Fibroblast of pulmonary artery (primary cell): ENCODE data around the gene SECISBP2L.
"Not testable (repeated sequence)": the region's sequence is repeated elsewhere in the genome, so short reads cannot be mapped to it uniquely, and the experiment has no call there.

ENCODE experiments used
- DNase-seq: peaks from one replicate; pipeline ENCODE4 v3.0.0-alpha.2; 2010; ENCODE audit warnings: low read depth
- H3K4me3 ChIP-seq: replicated peaks from 2 replicates; pipeline ENCODE4 v1.5.1; 2011; ENCODE audit warnings: low read depth, mild to moderate bottlenecking, control low read depth, low read length, moderate library complexity
- TF ChIP-seq, protein P1 (sequence below): IDR thresholded peaks from 2 replicates; pipeline ENCODE4 v1.5.1; 2011; ENCODE audit warnings: mild to moderate bottlenecking, control low read depth, low read length, inconsistent platforms; ENCODE audit errors: missing control alignments

Gene SECISBP2L

DNA sequence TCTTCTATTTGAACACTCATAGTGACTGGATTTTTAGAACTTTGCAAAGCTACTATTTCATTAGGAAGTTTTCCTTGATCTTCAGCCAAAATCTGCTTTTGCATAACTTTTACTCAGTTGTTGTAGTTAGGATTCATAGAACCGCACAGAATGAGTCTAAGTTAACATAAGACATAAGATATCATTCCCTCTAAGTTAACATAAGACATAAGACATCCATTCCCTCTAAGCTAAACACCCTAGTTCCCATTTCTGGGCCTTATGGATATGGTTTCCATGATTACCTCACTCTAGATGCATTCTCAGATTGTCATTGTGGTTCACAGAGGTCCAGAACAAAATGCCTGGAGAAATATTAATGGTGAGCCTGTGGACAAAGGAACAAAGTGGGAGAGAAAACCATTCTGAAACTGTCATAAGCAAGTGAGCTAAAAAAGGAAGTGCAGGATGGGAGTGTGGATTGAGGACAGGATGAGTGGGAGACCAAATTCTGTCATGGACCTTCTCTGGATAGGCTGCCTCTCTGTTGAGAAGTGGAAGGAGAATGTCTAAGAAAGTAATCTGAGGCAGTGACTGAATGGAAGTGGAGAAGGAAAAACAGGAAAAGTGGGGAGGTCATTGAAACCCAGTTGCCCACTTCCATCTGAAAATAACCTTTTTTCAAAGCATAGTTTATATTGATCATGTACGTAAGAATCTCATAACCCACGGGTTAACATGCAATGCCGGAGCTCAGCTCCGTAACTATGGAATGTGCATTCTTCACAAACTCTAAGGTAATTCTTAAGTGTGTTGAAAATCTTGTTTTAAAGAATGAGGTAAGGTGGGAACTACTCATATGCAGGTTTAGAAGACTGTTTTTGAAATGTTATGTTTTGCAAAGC lies 37.4 kb upstream of the SECISBP2L start:
- TF ChIP-seq, protein P1, sequence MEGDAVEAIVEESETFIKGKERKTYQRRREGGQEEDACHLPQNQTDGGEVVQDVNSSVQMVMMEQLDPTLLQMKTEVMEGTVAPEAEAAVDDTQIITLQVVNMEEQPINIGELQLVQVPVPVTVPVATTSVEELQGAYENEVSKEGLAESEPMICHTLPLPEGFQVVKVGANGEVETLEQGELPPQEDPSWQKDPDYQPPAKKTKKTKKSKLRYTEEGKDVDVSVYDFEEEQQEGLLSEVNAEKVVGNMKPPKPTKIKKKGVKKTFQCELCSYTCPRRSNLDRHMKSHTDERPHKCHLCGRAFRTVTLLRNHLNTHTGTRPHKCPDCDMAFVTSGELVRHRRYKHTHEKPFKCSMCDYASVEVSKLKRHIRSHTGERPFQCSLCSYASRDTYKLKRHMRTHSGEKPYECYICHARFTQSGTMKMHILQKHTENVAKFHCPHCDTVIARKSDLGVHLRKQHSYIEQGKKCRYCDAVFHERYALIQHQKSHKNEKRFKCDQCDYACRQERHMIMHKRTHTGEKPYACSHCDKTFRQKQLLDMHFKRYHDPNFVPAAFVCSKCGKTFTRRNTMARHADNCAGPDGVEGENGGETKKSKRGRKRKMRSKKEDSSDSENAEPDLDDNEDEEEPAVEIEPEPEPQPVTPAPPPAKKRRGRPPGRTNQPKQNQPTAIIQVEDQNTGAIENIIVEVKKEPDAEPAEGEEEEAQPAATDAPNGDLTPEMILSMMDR = no peak
- DNase-seq = no peak
- H3K4me3 ChIP-seq = no peak overlapping the region

DNA sequence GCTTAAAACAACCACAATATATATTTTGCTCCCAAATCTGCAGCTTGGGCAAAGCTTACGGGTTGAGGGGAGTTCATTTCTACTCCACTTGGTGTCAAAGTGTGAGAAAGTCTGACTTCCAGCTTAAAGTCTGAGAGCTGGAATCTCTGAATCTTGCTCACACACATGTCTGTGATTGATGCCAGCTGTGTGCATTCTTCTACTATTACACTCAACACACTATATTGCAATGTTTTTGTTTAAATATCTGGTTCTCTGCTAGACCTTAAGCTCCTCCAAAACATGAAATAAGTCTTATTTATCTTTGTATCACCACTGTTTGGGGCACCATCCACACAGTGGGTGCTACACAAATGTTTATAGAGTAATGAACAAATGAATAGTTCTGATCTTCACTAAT lies 36.7 kb upstream of the SECISBP2L start:
- TF ChIP-seq, protein P1 = no peak
- DNase-seq = peak; percentile 60
- H3K4me3 ChIP-seq = no peak overlapping the region

DNA sequence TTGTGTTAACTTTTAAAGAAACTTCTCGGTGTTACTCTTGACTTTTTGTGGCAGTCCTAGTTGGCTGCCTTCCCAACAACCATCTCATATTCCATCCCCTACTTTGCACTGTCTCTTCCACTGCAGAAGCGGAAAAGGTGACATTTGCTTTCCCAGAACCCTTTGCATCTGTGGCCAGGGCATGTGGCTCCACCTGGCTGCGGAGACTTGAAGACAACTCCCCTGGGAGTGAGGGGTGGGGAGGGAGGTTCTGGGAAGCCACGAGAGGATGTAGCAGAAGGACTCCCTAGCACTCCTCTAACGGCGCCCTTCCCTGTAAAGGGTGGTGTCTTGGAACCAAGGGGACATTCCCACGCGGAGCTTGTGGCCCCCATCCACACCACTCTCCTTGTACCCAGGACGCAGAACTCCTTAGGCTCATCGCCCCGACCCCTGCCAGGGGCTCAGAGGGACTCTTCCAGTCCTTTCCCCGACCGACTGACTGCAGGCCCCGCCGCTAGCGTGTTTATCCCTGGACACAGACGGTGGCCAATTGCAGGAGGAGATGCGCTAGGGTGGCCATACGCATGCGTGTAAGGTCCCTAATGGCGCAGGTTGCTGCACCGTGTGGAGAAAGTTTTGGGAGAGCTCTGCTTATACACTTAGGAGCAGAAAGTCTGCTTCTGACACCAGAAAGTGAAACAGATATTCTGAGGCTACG lies 33.2 kb upstream of the SECISBP2L start:
- DNase-seq = no peak
- H3K4me3 ChIP-seq = no peak overlapping the region

DNA sequence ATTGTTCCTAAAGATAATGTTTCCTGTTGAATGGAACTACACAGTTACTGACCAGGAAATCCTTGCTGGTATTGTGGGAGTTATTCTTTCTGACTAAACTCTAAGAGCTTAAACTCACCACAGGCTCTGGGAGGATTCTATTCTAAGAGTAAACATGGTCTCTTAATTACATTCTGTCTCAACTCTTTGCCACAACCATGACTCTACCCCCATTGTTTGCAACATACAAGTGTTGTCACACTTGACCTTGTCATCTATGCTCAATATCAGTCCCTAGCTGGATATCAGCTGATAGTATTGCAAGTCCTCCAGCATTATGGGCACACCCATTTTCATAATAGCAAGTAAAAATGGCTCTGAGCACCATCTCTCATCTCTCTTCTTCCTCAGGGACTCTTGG lies 29.6 kb upstream of the SECISBP2L start:
- DNase-seq = no peak
- TF ChIP-seq, protein P1 = no peak
- H3K4me3 ChIP-seq = no peak overlapping the region

More for the DNA sequence above, 33.2 kb upstream of the SECISBP2L start:
- TF ChIP-seq, protein P1 = no peak

DNA sequence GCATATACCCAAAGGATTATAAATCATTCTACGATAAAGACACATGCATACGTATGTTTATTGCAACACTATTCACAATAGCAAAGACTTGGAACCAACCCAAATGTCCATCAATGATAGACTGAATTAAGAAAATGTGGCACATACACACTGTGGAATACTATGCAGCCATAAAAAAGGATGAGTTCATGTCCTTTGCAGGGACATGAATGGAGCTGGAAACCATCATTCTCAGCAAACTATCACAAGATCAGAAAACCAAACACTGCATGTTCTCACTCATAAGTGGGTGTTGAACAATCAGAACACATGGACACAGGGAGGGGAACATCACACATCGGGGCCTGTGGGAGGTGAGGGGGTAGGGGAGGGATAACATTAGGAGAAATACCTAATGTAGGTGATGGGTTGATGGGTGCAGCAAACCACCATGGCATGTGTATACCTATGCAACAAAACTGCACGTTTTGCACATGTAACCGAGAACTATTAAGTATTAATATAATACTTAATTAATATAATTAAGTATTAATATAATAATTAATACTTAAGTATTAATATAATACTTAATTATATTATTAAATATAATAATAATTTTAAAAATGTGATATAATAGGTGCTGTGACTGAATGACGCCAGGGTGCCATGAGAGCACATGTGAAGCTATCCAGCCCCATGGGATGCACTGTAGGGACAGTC lies 28.5 kb upstream of the SECISBP2L start:
- H3K4me3 ChIP-seq, DNase-seq: not testable (repeated sequence)

DNA sequence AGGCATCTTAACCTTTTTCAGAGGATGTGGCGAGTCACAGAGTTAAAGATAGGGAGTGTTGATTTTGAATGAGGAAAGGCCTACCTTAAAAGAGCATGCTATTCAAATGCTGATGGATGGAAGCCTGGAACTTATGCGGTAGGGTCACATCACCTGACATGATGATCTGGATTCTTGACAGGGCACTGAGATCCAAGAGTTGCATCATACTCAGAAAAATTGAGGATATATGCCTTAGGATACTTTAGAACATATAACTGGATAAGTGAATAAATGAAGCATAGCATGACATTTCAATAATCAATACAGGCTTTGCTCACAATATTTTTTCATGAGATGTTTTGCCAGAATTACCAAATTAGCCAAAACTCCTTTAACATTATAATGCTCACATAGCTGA lies 20.1 kb upstream of the SECISBP2L start:
- TF ChIP-seq, protein P1 = no peak

DNA sequence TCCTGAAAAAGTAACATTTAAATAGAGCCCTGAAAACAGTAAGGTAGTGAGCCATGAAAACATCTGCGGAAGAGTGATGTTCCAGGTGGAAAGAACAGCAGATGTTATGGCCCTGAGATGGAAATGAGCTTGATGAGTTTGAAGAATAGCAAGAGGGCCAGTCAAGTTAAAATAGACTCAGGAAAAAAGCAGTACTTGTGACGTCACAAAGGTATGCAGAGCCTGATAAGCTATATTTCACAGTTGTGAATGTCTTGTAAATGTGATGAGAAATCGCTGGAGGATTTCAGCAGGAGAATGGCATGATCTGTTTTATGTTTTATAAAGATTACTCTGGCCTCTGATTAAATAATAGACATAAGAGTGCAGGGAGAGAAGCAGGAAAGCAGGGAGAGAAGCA lies 18.6 kb upstream of the SECISBP2L start:
- TF ChIP-seq, protein P1 = no peak
- H3K4me3 ChIP-seq = no peak overlapping the region
- DNase-seq = no peak

More for the DNA sequence above, 20.1 kb upstream of the SECISBP2L start:
- no peak for DNase-seq
- H3K4me3 ChIP-seq = no peak overlapping the region
